GM23248 (cell line): ENCODE measurements around the gene FBXW7. TPM values are rescaled to one million over a fixed set of nuclear protein-coding genes. Genes with fewer than 3 reads are reported as not detected.
A peak's percentile ranks its signal among the peaks of the same experiment; 100 is the strongest.

Source experiments
- DNase-seq: peaks from one replicate; pipeline ENCODE4 v3.0.0-alpha.2; 2015
- H2AFZ ChIP-seq: fragments of 200-600 bp; sonication (generic); 2 replicates; pipeline ENCODE4 v1.6.1; 2016; ENCODE audit warnings: antibody characterized with exemption
- H3F3A ChIP-seq: fragments of 200-600 bp; sonication (generic); 2 replicates; pipeline ENCODE4 v1.6.1; 2016; ENCODE audit warnings: mild to moderate bottlenecking, antibody characterized with exemption, mixed run types; ENCODE audit not compliant: insufficient read depth
- H3K27ac ChIP-seq: fragments of 200-600 bp; sonication (generic); 2 replicates; pipeline ENCODE4 v1.5.1; 2016; ENCODE audit warnings: mild to moderate bottlenecking
- H3K27me3 ChIP-seq: fragments of 200-600 bp; sonication (generic); replicated peaks from 2 replicates; pipeline ENCODE4 v1.6.1; 2016; ENCODE audit warnings: mild to moderate bottlenecking; ENCODE audit not compliant: insufficient read depth
- H3K36me3 ChIP-seq: fragments of 200-600 bp; sonication (generic); 2 replicates; pipeline ENCODE4 v1.6.1; 2016; ENCODE audit warnings: low read depth, mild to moderate bottlenecking
- H3K4me1 ChIP-seq: fragments of 200-600 bp; sonication (generic); 2 replicates; pipeline ENCODE4 v1.6.1; 2016; ENCODE audit warnings: mild to moderate bottlenecking; ENCODE audit not compliant: insufficient read depth
- H3K4me2 ChIP-seq: fragments of 200-600 bp; sonication (generic); one replicate; pipeline ENCODE4 v1.6.1; 2016; ENCODE audit warnings: mild to moderate bottlenecking; ENCODE audit not compliant: unreplicated experiment
- H3K4me3 ChIP-seq: fragments of 200-600 bp; sonication (generic); 2 replicates; pipeline ENCODE4 v1.5.1; 2016; ENCODE audit warnings: mild to moderate bottlenecking
- H3K79me2 ChIP-seq: fragments of 200-600 bp; sonication (generic); 2 replicates; pipeline ENCODE4 v1.6.1; 2016; ENCODE audit warnings: mild to moderate bottlenecking; ENCODE audit not compliant: insufficient read depth
- H3K9ac ChIP-seq: fragments of 200-600 bp; sonication (generic); 2 replicates; pipeline ENCODE4 v1.6.1; 2016; ENCODE audit warnings: mild to moderate bottlenecking
- H3K9me2 ChIP-seq: fragments of 200-600 bp; sonication (generic); 2 replicates; pipeline ENCODE4 v1.6.1; 2016; ENCODE audit warnings: mixed run types, mild to moderate bottlenecking, moderate library complexity; ENCODE audit not compliant: insufficient read depth
- H3K9me3 ChIP-seq: fragments of 200-600 bp; sonication (generic); one replicate; pipeline ENCODE4 v1.6.1; 2017; ENCODE audit warnings: low read depth
- H4K20me1 ChIP-seq: fragments of 200-600 bp; sonication (generic); 2 replicates; pipeline ENCODE4 v1.6.0; 2016; ENCODE audit not compliant: insufficient read depth
- EZH2 ChIP-seq: fragments of 200-600 bp; sonication (generic); IDR thresholded peaks from 2 replicates; pipeline ENCODE4 v1.6.1; 2018; ENCODE audit warnings: antibody characterized with exemption, mild to moderate bottlenecking; ENCODE audit not compliant: insufficient read depth, poor library complexity, severe bottlenecking
- EZH2phosphoT487 ChIP-seq: fragments of 200-600 bp; sonication (generic); IDR thresholded peaks from 2 replicates; pipeline ENCODE4 v1.6.1; 2018; ENCODE audit warnings: antibody characterized with exemption, moderate library complexity, mild to moderate bottlenecking, low read depth; ENCODE audit not compliant: insufficient read depth
- WGBS, 2 experiments: methylation state at CpG; one replicate each; pipeline ENCODE4 v1.1.6; 2015 to 2017; ENCODE audit warnings: low lambda C conversion rate in 2 of 2, low coverage in 1 of 2; ENCODE audit errors: missing lambda C conversion rate in 2 of 2; 5-methylcytosine and 5-hydroxymethylcytosine counted together
- in situ Hi-C: fragments of 300-500 bp; cut with MboI; formaldehyde crosslinking; loops from 2 replicates; pipeline ENCODE4 v1.15.0; 2020
- polyA plus RNA-seq: library from polyadenylated mRNA; unstranded; fragments of >200 nt; fragmentation: Nextera tagmentation; extraction: Ambion mirVana; gene quantifications from 2 replicates; pipeline ENCODE4 v1.2.1, GENCODE V29; 2016
- total RNA-seq: library from RNA; depleted of rRNA; stranded (reverse); fragments of >200 nt; shearing (Covaris generic); gene quantifications from 2 replicates; pipeline ENCODE4 v1.2.3, GENCODE V29; 2014

FBXW7 gene
- total and polyA plus RNA-seq, 2 experiments from 2014 or later: 8.8 to 29.0 TPM

GRCh38 chr4:152344001-152344400 lies 191.9 kb downstream of the FBXW7 start:
- no peak overlapping the region for H3K4me3 ChIP-seq
- DNase-seq: peak; percentile 49
- no peaks in the 10 kb centered on the region for H4K20me1 ChIP-seq
- no peak for TF ChIP-seq EZH2phosphoT487
- no peak for TF ChIP-seq EZH2
- no peak overlapping the region for H2AFZ ChIP-seq
- no peaks in the 10 kb centered on the region for H3K9me2 ChIP-seq
- H3K79me2 ChIP-seq: peaks cover 29% of the 10 kb centered on the region
- H3K4me1 ChIP-seq: peaks cover 33% of the 10 kb centered on the region
- H3K27me3 ChIP-seq: no peaks in the 10 kb centered on the region
- H3F3A ChIP-seq: peaks cover 29% of the 10 kb centered on the region
- H3K9ac ChIP-seq: no peak overlapping the region
- no peak overlapping the region for H3K4me2 ChIP-seq
- no peaks in the 10 kb centered on the region for H3K9me3 ChIP-seq
- in situ Hi-C loops: no loop called here
- no peak overlapping the region for H3K27ac ChIP-seq
- H3K36me3 ChIP-seq: peaks cover 11% of the 10 kb centered on the region; the same call in 1 of the 2 replicates

GRCh38 chr4:152342293-152342692 lies 193.6 kb downstream of the FBXW7 start:
- Histone ChIP-seq H3K27ac (peak overlapping the region; percentile 56), H3K27me3 (no peaks in the 10 kb centered on the region), H3K9me2 (no peaks in the 10 kb centered on the region), H3K4me2 (no peak overlapping the region), H3K36me3 (peaks cover 23% of the 10 kb centered on the region; the same call in 1 of the 2 replicates), H3F3A (peaks cover 29% of the 10 kb centered on the region), H3K9me3 (no peaks in the 10 kb centered on the region), H3K4me1 (peaks cover 24% of the 10 kb centered on the region), H2AFZ (no peak overlapping the region), H3K4me3 (no peak overlapping the region), H4K20me1 (no peaks in the 10 kb centered on the region), H3K79me2 (peaks cover 12% of the 10 kb centered on the region), H3K9ac (no peak overlapping the region)
- 60 to 69% methylated on average over 3 of the region's 3 CpGs for WGBS, 2 experiments
- TF ChIP-seq EZH2 (no peak), EZH2phosphoT487 (no peak)
- in situ Hi-C loops: no loop called here
- peak; percentile 78 for DNase-seq

- H3K27ac ChIP-seq: no peak overlapping the region
- peaks cover 3% of the 10 kb centered on the region; the same call in 1 of the 2 replicates for H3K79me2 ChIP-seq
- H3K4me2 ChIP-seq: no peak overlapping the region
- H3F3A ChIP-seq: peaks cover 29% of the 10 kb centered on the region
- H4K20me1 ChIP-seq: no peaks in the 10 kb centered on the region
- H3K36me3 ChIP-seq: peaks cover 28% of the 10 kb centered on the region; the same call in 1 of the 2 replicates
- H3K4me1 ChIP-seq: peaks cover 24% of the 10 kb centered on the region
- DNase-seq: peak; percentile 30
- no peaks in the 10 kb centered on the region for H3K27me3 ChIP-seq
- no peak overlapping the region for H2AFZ ChIP-seq
- H3K9me2 ChIP-seq: no peaks in the 10 kb centered on the region
- TF ChIP-seq EZH2: no peak
- TF ChIP-seq EZH2phosphoT487: no peak
- no peak overlapping the region for H3K9ac ChIP-seq
- in situ Hi-C loops: no loop called here
- no peak overlapping the region for H3K4me3 ChIP-seq
- H3K9me3 ChIP-seq: no peaks in the 10 kb centered on the region
- 67 to 68% methylated on average over 3 of the region's 3 CpGs for WGBS, 2 experiments
Observed at GRCh38 chr4:152340818-152341217, 195.1 kb downstream of the FBXW7 start.

- Histone ChIP-seq H3K36me3 (peaks cover 28% of the 10 kb centered on the region; the same call in 1 of the 2 replicates), H3K27me3 (no peaks in the 10 kb centered on the region), H3K27ac (no peak overlapping the region), H3K4me3 (no peak overlapping the region), H2AFZ (no peak overlapping the region), H3F3A (peaks cover 27% of the 10 kb centered on the region), H3K9me2 (no peaks in the 10 kb centered on the region), H3K4me1 (peaks cover 24% of the 10 kb centered on the region), H3K79me2 (peaks cover 7% of the 10 kb centered on the region; the same call in 1 of the 2 replicates), H3K9me3 (no peaks in the 10 kb centered on the region), H3K4me2 (no peak overlapping the region), H4K20me1 (no peaks in the 10 kb centered on the region), H3K9ac (no peak overlapping the region)
- TF ChIP-seq EZH2phosphoT487 (no peak), EZH2 (no peak)
- WGBS, 2 experiments: 89 to 93% methylated on average over 4 of the region's 4 CpGs
- in situ Hi-C loops: no loop called here
- DNase-seq: no peak
Observed at GRCh38 chr4:152339576-152339975, 196.3 kb downstream of the FBXW7 start.

- H3K27me3 ChIP-seq: no peaks in the 10 kb centered on the region
- H3K4me3 ChIP-seq: no peak overlapping the region
- WGBS, 2 experiments: 52 to 62% methylated on average over 2 to 3 of the region's 3 CpGs
- H3K9me3 ChIP-seq: no peaks in the 10 kb centered on the region
- peaks cover 45% of the 10 kb centered on the region for H3K36me3 ChIP-seq
- no peaks in the 10 kb centered on the region for H3K9me2 ChIP-seq
- no peaks in the 10 kb centered on the region for H3K4me1 ChIP-seq
- H3K4me2 ChIP-seq: no peak overlapping the region
- DNase-seq: no peak
- TF ChIP-seq EZH2: no peak
- TF ChIP-seq EZH2phosphoT487: no peak
- peaks cover 7% of the 10 kb centered on the region; the same call in 1 of the 2 replicates for H3K79me2 ChIP-seq
- no peaks in the 10 kb centered on the region for H4K20me1 ChIP-seq
- H3F3A ChIP-seq: no peaks in the 10 kb centered on the region
- in situ Hi-C loops: no loop called here
- H2AFZ ChIP-seq: no peak overlapping the region
- no peak overlapping the region for H3K27ac ChIP-seq
- no peak overlapping the region for H3K9ac ChIP-seq
Observed at GRCh38 chr4:152334931-152335330, 201.0 kb downstream of the FBXW7 start.
